ENCODE results near the gene PTH1R.

PTH1R gene

DNA sequence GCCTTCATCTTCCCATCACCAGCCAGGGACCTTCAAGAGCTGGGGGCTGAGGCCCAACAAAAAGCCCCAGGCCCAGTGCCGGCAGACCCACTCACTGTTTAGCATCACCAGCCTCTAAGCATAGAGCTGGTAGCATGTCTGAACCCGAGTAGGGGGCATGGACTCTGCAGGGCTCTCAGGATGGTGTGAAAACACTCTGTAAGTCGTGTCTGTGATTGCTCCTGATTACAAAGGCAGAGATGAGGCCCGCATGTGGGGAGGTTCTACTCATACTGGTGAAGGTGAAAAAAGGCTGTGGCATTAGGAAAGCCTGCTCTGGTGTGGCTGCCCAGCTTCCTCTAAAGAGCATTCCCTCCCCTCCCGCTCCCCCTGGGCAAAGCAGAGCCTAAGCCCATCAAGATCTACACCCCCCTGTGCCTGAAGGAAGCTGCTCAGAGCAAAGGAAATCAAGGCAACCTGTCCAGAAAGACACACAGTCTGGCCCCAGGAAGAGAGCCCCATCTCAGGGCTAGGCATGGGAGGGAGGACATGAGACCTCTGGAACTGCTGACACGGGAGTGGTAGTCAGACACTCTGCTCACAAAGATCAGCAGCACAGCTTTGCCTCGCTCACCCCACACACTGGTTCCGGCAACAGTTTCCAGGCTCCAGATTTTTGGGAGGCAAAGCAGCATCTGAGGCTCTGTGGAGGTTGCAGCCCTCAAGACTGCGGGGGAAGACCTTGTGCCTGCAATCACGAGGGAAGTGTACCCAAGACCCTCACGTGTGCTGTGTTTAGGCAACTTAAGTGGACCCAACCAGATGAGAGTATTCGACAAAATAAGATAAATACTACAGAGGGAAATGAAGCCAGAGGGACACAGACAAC, 62.3 kb downstream of the PTH1R start:
- no peak overlapping the region for H3K27ac ChIP-seq
- no peak for TF ChIP-seq ZFX (IDR thresholded peaks at IDR 0.05; ENCODE audit: borderline replicate concordance)
- TF ChIP-seq, protein P1, sequence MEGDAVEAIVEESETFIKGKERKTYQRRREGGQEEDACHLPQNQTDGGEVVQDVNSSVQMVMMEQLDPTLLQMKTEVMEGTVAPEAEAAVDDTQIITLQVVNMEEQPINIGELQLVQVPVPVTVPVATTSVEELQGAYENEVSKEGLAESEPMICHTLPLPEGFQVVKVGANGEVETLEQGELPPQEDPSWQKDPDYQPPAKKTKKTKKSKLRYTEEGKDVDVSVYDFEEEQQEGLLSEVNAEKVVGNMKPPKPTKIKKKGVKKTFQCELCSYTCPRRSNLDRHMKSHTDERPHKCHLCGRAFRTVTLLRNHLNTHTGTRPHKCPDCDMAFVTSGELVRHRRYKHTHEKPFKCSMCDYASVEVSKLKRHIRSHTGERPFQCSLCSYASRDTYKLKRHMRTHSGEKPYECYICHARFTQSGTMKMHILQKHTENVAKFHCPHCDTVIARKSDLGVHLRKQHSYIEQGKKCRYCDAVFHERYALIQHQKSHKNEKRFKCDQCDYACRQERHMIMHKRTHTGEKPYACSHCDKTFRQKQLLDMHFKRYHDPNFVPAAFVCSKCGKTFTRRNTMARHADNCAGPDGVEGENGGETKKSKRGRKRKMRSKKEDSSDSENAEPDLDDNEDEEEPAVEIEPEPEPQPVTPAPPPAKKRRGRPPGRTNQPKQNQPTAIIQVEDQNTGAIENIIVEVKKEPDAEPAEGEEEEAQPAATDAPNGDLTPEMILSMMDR (IDR thresholded peaks at IDR 0.05), result no peak

DNA sequence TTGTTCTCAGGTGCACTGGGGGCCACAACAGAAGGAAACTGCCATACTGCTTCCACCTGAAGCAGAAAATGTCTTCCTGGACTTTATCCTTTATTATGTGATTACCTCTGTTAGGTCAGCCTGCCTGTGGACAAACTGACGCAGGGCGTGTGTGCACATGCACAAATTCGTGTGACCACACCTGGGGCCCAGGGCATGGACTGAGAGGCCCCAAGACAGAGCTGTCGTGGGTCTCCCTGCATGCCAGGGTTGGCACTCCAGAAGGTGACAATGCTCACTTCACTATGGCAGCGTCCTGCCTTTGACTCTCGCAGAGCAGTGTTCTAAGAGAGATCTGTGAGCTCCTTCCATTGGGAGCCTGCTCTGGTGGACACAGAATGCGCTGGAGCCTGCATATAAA, 64.6 kb downstream of the PTH1R start:
- H3K27ac ChIP-seq, result no peak overlapping the region
- no peak for TF ChIP-seq ZFX (IDR thresholded peaks at IDR 0.05; ENCODE audit: borderline replicate concordance)
- TF ChIP-seq, protein P1 (IDR thresholded peaks at IDR 0.05), result no peak

DNA sequence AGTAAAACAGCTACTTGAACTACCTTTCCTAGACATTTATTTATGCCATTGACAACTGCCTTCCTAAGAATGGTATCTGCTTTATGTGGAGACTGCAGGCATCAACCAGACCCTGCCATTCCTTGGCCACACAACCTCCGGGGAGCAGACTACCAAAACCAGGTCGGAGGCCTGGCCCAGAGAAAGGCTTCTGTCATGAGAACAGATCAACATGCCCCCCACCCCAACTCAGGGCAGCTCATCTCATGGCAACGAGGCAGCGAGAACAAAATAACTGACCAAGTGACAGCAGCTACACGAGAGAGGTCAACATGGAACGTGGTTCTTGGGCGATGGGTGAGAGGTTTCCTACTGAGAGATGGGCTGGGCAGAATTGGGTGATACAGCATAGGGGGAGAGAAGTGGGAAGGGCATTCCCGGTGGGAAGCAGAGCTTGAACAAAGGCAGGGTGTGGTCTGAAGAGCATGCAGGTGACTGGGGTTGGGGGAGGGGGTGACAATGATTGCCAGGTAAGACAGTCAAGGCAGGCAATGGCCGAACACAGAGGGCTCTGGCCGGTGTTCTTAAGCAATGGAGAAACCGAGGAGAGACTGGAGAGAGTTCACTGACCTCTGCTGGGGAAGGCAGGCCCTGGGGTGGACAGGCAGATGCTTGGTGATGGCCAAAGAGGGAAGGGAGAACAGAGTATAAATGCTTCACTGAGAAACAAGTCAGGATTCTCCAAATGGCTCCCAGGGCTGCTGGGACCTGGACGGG, 65.1 kb downstream of the PTH1R start:
- no peak overlapping the region for H3K27ac ChIP-seq
- TF ChIP-seq ZFX (IDR thresholded peaks at IDR 0.05; ENCODE audit: borderline replicate concordance), result no peak
- TF ChIP-seq, protein P1 (IDR thresholded peaks at IDR 0.05), result no peak

DNA sequence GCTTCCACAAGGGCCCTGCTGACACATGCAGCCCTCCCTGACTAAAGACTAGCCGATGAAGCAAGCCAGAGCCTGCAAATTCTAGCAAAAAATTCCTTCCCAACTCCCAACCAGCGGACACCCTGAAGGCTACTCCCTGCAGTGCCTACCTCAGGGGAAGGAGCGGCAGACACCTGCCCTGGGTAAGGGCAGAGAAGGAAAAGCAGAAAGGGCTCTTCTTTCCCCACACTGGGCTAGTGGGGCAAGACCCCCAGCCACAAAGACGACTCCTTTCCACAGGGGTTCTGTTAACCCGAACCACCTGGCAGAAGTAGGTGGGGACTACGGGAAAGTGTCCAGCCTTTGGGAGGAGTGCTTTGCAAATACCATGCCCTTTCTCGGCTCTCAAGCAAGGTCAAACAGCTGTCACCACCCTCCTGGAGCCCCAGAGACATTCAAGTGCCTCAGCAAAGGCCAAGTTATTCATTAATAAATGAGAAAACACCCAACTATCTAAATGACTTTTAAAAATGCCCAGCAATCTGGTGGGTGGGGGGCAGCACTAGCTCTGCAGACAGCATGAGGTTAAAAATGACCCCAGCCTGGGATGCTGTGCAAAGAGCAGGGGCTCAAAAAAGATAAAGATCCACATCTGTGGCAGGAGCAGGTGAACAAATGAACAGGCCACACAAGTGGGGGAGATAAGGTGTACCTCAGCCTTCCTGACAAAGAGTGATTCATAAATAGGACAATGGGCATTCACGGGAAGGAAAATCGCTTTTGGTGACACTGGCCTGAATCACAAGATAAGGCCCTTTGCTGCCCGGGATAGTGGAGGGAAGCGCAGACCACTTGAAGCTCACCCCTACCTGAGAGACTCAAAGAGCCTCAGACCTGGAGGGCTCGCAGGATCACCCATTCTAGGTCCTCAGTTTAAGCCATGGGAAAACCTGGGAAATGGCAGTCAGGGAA, 66.0 kb downstream of the PTH1R start:
- TF ChIP-seq, protein P1 (IDR thresholded peaks at IDR 0.05), result no peak
- no peak for TF ChIP-seq ZFX (IDR thresholded peaks at IDR 0.05; ENCODE audit: borderline replicate concordance)
- H3K27ac ChIP-seq, result no peak overlapping the region

DNA sequence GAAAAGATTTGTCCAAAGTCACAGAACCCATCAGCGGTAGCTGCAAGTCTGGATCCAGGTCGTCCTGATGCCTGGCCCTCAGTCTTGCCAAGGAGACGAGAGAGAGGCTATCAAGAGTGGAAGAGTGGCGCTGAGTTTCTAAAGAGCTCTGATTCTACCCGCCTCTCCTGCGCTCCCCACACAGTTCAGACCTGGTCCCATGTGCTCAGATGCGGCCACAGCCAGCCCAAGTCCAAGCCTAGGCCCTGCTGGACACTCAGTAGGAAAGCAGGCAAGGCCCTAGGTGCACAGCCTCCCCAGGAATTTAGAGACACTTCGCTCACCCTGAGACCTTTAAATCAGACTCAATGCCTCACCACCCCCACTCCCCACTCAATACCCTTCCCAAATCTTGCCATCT, 66.7 kb downstream of the PTH1R start:
- TF ChIP-seq, protein P1 (IDR thresholded peaks at IDR 0.05), result no peak
- TF ChIP-seq ZFX (IDR thresholded peaks at IDR 0.05; ENCODE audit: borderline replicate concordance), result no peak
- H3K27ac ChIP-seq, result no peak overlapping the region

DNA sequence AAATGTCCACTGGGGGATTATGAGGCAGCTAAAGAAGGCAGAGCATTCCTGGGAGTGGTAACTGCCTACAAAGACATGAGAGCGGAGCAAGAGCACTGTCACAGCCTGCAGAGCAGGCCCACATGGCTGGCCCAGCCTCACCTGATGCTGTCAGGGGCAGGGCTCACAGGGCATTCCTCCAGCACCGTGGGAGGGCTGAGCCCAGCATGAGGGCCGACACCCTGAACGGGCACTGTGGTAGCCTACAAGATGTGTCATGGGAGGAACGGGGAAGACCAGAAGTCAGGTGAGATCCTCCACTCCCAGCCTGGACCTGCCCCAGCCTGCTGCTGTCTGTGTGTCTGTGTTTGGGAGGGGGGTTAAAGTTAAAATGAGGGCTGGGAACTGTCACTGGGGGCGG, 68.9 kb downstream of the PTH1R start:
- H3K27ac ChIP-seq, result no peak overlapping the region
- TF ChIP-seq, protein P1 (IDR thresholded peaks at IDR 0.05), result no peak
- no peak for TF ChIP-seq ZFX (IDR thresholded peaks at IDR 0.05; ENCODE audit: borderline replicate concordance)

Measured in 22Rv1 (cell line).